Femur (tissue), 1 donor: ENCODE measurements around the gene IP6K3.
A peak's percentile ranks its signal among the peaks of the same experiment; 100 is the strongest.

ENCODE experiments used
- DNase-seq: peaks from one replicate; pipeline ENCODE4 v3.0.0-alpha.2; 2017

IP6K3 gene

GRCh38 chr6:33719326-33719987 lies 27.2 kb downstream of the IP6K3 start:
- no peak for DNase-seq

- DNase-seq = no peak
These were observed 28.0 kb downstream of the IP6K3 start for GRCh38 chr6:33718713-33719112.

- DNase-seq = peak; percentile 79
These were observed 28.7 kb downstream of the IP6K3 start for GRCh38 chr6:33717934-33718455.

- DNase-seq = no peak
These were observed 29.6 kb downstream of the IP6K3 start for GRCh38 chr6:33716890-33717632.

GRCh38 chr6:33716379-33716778 lies 30.3 kb downstream of the IP6K3 start:
- no peak for DNase-seq

- DNase-seq = no peak
These were observed 32.2 kb downstream of the IP6K3 start for GRCh38 chr6:33714385-33715040.

- no peak for DNase-seq
These were observed 32.9 kb downstream of the IP6K3 start for GRCh38 chr6:33713786-33714185.

- no peak for DNase-seq
These were observed 33.8 kb downstream of the IP6K3 start for GRCh38 chr6:33712914-33713313.

- DNase-seq = peak; percentile 98
These were observed 35.3 kb downstream of the IP6K3 start, which contains the start of gene UQCC2 for GRCh38 chr6:33711140-33712129. UQCC2 (minus strand) TSS chr6:33711700; CDS start chr6:33711686, 14 bp downstream.

- no peak for DNase-seq
These were observed 36.2 kb downstream of the IP6K3 start for GRCh38 chr6:33710296-33711121.

- DNase-seq = no peak
These were observed 37.0 kb downstream of the IP6K3 start for GRCh38 chr6:33709605-33710295.

GRCh38 chr6:33708516-33709204 lies 38.0 kb downstream of the IP6K3 start:
- no peak for DNase-seq

GRCh38 chr6:33707771-33708170 lies 38.9 kb downstream of the IP6K3 start:
- DNase-seq = no peak

- no peak for DNase-seq
These were observed 40.6 kb downstream of the IP6K3 start for GRCh38 chr6:33705955-33706725.

GRCh38 chr6:33705268-33705885 lies 41.3 kb downstream of the IP6K3 start:
- DNase-seq = no peak

- DNase-seq = no peak
These were observed 42.3 kb downstream of the IP6K3 start for GRCh38 chr6:33704215-33705066.

- no peak for DNase-seq
These were observed 44.2 kb downstream of the IP6K3 start for GRCh38 chr6:33702345-33702977.
